Hindlimb muscle (tissue), 1 donor: ENCODE measurements around the gene TBC1D26. TPM values are rescaled to one million over a fixed set of nuclear protein-coding genes. Genes with fewer than 3 reads are reported as not detected.
A peak's percentile ranks its signal among the peaks of the same experiment; 100 is the strongest.
"Not testable (repeated sequence)": the region's sequence is repeated elsewhere in the genome, so short reads cannot be mapped to it uniquely, and the experiment has no call there.

Experiments used
- DNase-seq: peaks from one replicate; pipeline ENCODE4 v3.0.0-alpha.2; 2013
- polyA plus RNA-seq: library from polyadenylated mRNA; unstranded; fragments of 120-200 nt; gene quantifications from one replicate; pipeline ENCODE4 v1.2.1, GENCODE V29; 2013; ENCODE audit not compliant: insufficient read length

TBC1D26 gene
- polyA plus RNA-seq, result not detected

- not testable (repeated sequence) for DNase-seq
Measured at GRCh38 chr17:15731900-15732299, at the start of gene TBC1D26. TBC1D26 (plus strand) TSS chr17:15732283; CDS start chr17:15735349, 3,066 bp downstream.

- not testable (repeated sequence) for DNase-seq
Measured at GRCh38 chr17:15683135-15683534, 48.9 kb upstream of the TBC1D26 start.

GRCh38 chr17:15683824-15684478 is 48.1 kb upstream of the TBC1D26 start, which contains the start of gene TRIM16:
TRIM16 (minus strand) TSS chr17:15684311; CDS start chr17:15651609, 32,702 bp downstream.
- DNase-seq, result peak; percentile 76

- not testable (repeated sequence) for DNase-seq
Measured at GRCh38 chr17:15687494-15687893, 44.6 kb upstream of the TBC1D26 start.

GRCh38 chr17:15698967-15699366 is 33.1 kb upstream of the TBC1D26 start:
- DNase-seq, result peak; percentile 4

- peak; percentile 99 for DNase-seq
Measured at GRCh38 chr17:15699413-15699924, 32.6 kb upstream of the TBC1D26 start, which contains the start of gene ZNF286A. ZNF286A (plus strand) TSS chr17:15699752; CDS start chr17:15700330, 578 bp downstream.

GRCh38 chr17:15699937-15700336 is 32.1 kb upstream of the TBC1D26 start:
- DNase-seq, result not testable (repeated sequence)

GRCh38 chr17:15704239-15704638 is 27.8 kb upstream of the TBC1D26 start:
- not testable (repeated sequence) for DNase-seq

GRCh38 chr17:15704813-15705212 is 27.3 kb upstream of the TBC1D26 start:
- not testable (repeated sequence) for DNase-seq

- DNase-seq, result not testable (repeated sequence)
Measured at GRCh38 chr17:15708879-15709278, 23.2 kb upstream of the TBC1D26 start.

GRCh38 chr17:15716601-15717563 is 15.2 kb upstream of the TBC1D26 start:
- not testable (repeated sequence) for DNase-seq

GRCh38 chr17:15730535-15730934 is 1.5 kb upstream of the TBC1D26 start:
- DNase-seq, result not testable (repeated sequence)

GRCh38 chr17:15733174-15733789 is 1.2 kb downstream of the TBC1D26 start:
- not testable (repeated sequence) for DNase-seq

- DNase-seq, result not testable (repeated sequence)
Measured at GRCh38 chr17:15736578-15736977, 4.5 kb downstream of the TBC1D26 start.

- DNase-seq, result no peak
Measured at GRCh38 chr17:15738066-15738465, 6.0 kb downstream of the TBC1D26 start.

GRCh38 chr17:15739259-15739658 is 7.2 kb downstream of the TBC1D26 start:
- not testable (repeated sequence) for DNase-seq

- DNase-seq, result not testable (repeated sequence)
Measured at GRCh38 chr17:15740041-15740440, 8.0 kb downstream of the TBC1D26 start.

GRCh38 chr17:15740570-15741120 is 8.6 kb downstream of the TBC1D26 start:
- DNase-seq, result no peak

GRCh38 chr17:15741624-15742023 is 9.5 kb downstream of the TBC1D26 start:
- DNase-seq, result no peak

- no peak for DNase-seq
Measured at GRCh38 chr17:15742051-15742795, 10.1 kb downstream of the TBC1D26 start.

- DNase-seq, result no peak
Measured at GRCh38 chr17:15742921-15743320, 10.8 kb downstream of the TBC1D26 start.
